Endodermal cell (in vitro differentiated cells): ENCODE measurements around the gene IMPA2. TPM values are rescaled to one million over a fixed set of nuclear protein-coding genes. Genes with fewer than 3 reads are reported as not detected.

ENCODE experiments used
- DNase-seq: peaks from one replicate; pipeline ENCODE4 v3.0.0-alpha.2; 2017
- H3K27ac ChIP-seq: 2 replicates; pipeline ENCODE4 v1.5.1; 2013; ENCODE audit warnings: mild to moderate bottlenecking, low read depth, low read length, moderate library complexity
- H3K27me3 ChIP-seq: 2 replicates; pipeline ENCODE4 v1.6.1; 2013; ENCODE audit warnings: mild to moderate bottlenecking, low read length, moderate library complexity; ENCODE audit not compliant: insufficient read depth, control insufficient read depth, poor library complexity, severe bottlenecking
- H3K36me3 ChIP-seq: 2 replicates; pipeline ENCODE4 v1.7.0; 2013; ENCODE audit warnings: mild to moderate bottlenecking, low read length, moderate library complexity; ENCODE audit not compliant: control insufficient read depth, insufficient read depth
- H3K4me1 ChIP-seq: one replicate; pipeline ENCODE4 v1.7.0; 2013; ENCODE audit warnings: low read length; ENCODE audit not compliant: control insufficient read depth, insufficient read depth
- H3K4me3 ChIP-seq: 2 replicates; pipeline ENCODE4 v1.5.1; 2013; ENCODE audit warnings: mild to moderate bottlenecking, low read length, moderate library complexity
- H3K9ac ChIP-seq: 2 replicates; pipeline ENCODE4 v1.6.1; 2013; ENCODE audit warnings: mild to moderate bottlenecking, low read length, moderate library complexity; ENCODE audit not compliant: poor library complexity, severe bottlenecking; ENCODE audit errors: extremely low read depth
- H3K9me3 ChIP-seq: 2 replicates; pipeline ENCODE4 v1.6.1; 2013; ENCODE audit warnings: mild to moderate bottlenecking, low read length, moderate library complexity; ENCODE audit not compliant: control insufficient read depth
- H3K27ac Mint-ChIP-seq: 2 replicates; pipeline ENCODE4 v1.8.0; 2020; ENCODE audit warnings: mixed read lengths
- H3K27me3 Mint-ChIP-seq: 2 replicates; pipeline ENCODE4 v1.8.0; 2021; ENCODE audit warnings: mild to moderate bottlenecking, mixed read lengths; ENCODE audit not compliant: insufficient read depth
- H3K36me3 Mint-ChIP-seq: 2 replicates; pipeline ENCODE4 v1.8.0; 2020; ENCODE audit warnings: low read depth, mixed read lengths
- H3K4me1 Mint-ChIP-seq: 2 replicates; pipeline ENCODE4 v1.8.0; 2020; ENCODE audit warnings: mixed read lengths
- H3K4me3 Mint-ChIP-seq: 2 replicates; pipeline ENCODE4 v1.8.0; 2020; ENCODE audit warnings: mild to moderate bottlenecking, moderate library complexity, mixed read lengths
- H3K9me3 Mint-ChIP-seq: 2 replicates; pipeline ENCODE4 v1.8.0; 2020; ENCODE audit warnings: mild to moderate bottlenecking, mixed read lengths
- WGBS, 2 experiments: methylation state at CpG; one replicate each; pipeline versions ENCODE4 v1.1.5 to v1.1.7; 2013; ENCODE audit warnings: missing lambda C conversion rate in 2 of 2, mixed read lengths in 1 of 2; ENCODE audit not compliant: insufficient coverage in 1 of 2, insufficient read length in 1 of 2; 5-methylcytosine and 5-hydroxymethylcytosine counted together
- total RNA-seq, 2 donors: library from RNA; stranded (reverse); fragmentation: NEBNext Ultra II Directional in 1 of 2; extraction: Animal tissue kit (Norgen Biotek cat#: 25700) in 1 of 2; gene quantifications; 2 replicates in 1 of 2; 3 replicates in 1 of 2; pipeline ENCODE4 v1.2.1, GENCODE V29; 2021
- TF ChIP-seq, protein P1 (sequence below): fragments of 200-600 bp; sonication (generic); conservative IDR thresholded peaks from 2 replicates; pipeline ENCODE4 v1.5.0; 2021; ENCODE audit warnings: antibody characterized with exemption, mild to moderate bottlenecking

Gene IMPA2
- total RNA-seq, 2 donors from 2014 or later, result 68.0 to 88.9 TPM

- H3K36me3 Mint-ChIP-seq, result no peaks in the 10 kb centered on the region
- H3K27ac Mint-ChIP-seq, result no peak overlapping the region
- no peaks in the 10 kb centered on the region for H3K36me3 ChIP-seq
- no peaks in the 10 kb centered on the region for H3K9me3 ChIP-seq
- WGBS, 2 experiments, result 78 to 80% methylated on average over 1 to 2 of the region's 2 CpGs
- no peak overlapping the region for H3K27ac ChIP-seq
- TF ChIP-seq, protein P1, sequence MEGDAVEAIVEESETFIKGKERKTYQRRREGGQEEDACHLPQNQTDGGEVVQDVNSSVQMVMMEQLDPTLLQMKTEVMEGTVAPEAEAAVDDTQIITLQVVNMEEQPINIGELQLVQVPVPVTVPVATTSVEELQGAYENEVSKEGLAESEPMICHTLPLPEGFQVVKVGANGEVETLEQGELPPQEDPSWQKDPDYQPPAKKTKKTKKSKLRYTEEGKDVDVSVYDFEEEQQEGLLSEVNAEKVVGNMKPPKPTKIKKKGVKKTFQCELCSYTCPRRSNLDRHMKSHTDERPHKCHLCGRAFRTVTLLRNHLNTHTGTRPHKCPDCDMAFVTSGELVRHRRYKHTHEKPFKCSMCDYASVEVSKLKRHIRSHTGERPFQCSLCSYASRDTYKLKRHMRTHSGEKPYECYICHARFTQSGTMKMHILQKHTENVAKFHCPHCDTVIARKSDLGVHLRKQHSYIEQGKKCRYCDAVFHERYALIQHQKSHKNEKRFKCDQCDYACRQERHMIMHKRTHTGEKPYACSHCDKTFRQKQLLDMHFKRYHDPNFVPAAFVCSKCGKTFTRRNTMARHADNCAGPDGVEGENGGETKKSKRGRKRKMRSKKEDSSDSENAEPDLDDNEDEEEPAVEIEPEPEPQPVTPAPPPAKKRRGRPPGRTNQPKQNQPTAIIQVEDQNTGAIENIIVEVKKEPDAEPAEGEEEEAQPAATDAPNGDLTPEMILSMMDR, result no peak
- H3K4me1 Mint-ChIP-seq, result no peaks in the 10 kb centered on the region
- DNase-seq, result no peak
- H3K9ac ChIP-seq, result no peak overlapping the region
- H3K4me3 Mint-ChIP-seq, result no peak overlapping the region
- H3K27me3 Mint-ChIP-seq, result peaks cover 3% of the 10 kb centered on the region
- no peaks in the 10 kb centered on the region for H3K9me3 Mint-ChIP-seq
- no peak overlapping the region for H3K4me3 ChIP-seq
- no peaks in the 10 kb centered on the region for H3K4me1 ChIP-seq
- H3K27me3 ChIP-seq, result no peaks in the 10 kb centered on the region
Observed at GRCh38 chr18:12048827-12049175, 67.5 kb downstream of the IMPA2 start.

DNA sequence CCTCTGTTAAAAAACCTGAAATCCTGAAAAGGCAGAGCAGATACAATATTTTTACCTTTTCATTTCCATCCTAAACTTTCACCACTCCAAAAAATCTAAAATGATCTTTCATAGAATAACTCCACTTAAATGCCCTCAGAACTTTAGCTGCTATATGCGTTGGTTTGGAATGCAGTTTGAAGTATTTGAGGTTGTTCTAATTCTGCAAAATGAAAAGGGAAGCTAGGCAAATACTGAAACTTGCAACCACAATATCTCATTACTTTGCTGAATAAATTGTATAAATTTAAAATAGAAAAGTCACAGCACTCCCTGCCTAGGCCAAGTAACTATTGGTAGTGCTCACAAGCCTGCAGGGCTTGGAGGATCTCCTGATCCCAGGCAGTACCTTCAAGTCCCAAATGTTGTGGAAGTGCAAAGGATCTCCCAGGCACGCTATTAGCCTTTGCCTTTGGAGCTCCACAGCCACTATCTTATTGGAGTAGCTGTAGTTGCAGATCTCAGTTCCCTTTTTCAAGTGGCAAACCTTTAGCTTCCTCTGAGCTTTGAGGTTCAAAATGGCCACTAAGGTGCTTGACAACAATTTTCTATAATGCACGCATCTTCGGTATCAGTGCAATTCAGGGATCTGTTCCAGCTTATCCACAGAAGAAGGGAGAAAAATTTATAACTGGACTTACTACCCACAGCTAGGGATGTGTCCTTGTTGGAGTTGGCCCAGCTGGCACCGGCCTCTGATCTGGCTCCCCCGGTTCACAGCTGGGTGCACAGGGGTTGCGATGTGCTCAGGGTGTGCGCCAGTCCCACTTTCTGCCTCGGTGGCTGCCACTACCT, 68.9 kb downstream of the IMPA2 start:
- TF ChIP-seq, protein P1, result no peak
- no peak for DNase-seq
- Mint-ChIP-seq H3K27me3 (peaks cover 3% of the 10 kb centered on the region), H3K4me1 (no peaks in the 10 kb centered on the region), H3K9me3 (no peaks in the 10 kb centered on the region), H3K4me3 (no peak overlapping the region), H3K27ac (no peak overlapping the region), H3K36me3 (no peaks in the 10 kb centered on the region)
- H3K27ac ChIP-seq, result no peak overlapping the region
- H3K9me3 ChIP-seq, result no peaks in the 10 kb centered on the region
- 85 to 88% methylated on average over 8 of the region's 9 CpGs for WGBS, 2 experiments
- no peaks in the 10 kb centered on the region for H3K36me3 ChIP-seq
- H3K27me3 ChIP-seq, result no peaks in the 10 kb centered on the region
- no peaks in the 10 kb centered on the region for H3K4me1 ChIP-seq
- no peak overlapping the region for H3K4me3 ChIP-seq
- H3K9ac ChIP-seq, result no peak overlapping the region

- Histone ChIP-seq H3K4me1 (no peaks in the 10 kb centered on the region), H3K27ac (no peak overlapping the region), H3K9ac (no peak overlapping the region), H3K9me3 (no peaks in the 10 kb centered on the region), H3K36me3 (no peaks in the 10 kb centered on the region), H3K27me3 (no peaks in the 10 kb centered on the region), H3K4me3 (no peak overlapping the region)
- Mint-ChIP-seq H3K9me3 (no peaks in the 10 kb centered on the region), H3K4me1 (no peaks in the 10 kb centered on the region), H3K4me3 (no peak overlapping the region), H3K27me3 (peaks cover 3% of the 10 kb centered on the region), H3K36me3 (no peaks in the 10 kb centered on the region), H3K27ac (no peak overlapping the region)
- no peak for DNase-seq
- TF ChIP-seq, protein P1, result no peak
- 75 to 80% methylated on average over 2 to 3 of the region's 3 CpGs for WGBS, 2 experiments
Observed at GRCh38 chr18:12052866-12053265, 71.6 kb downstream of the IMPA2 start.
